Activated CD4-positive, CD25-positive, alpha-beta regulatory T cell treated with anti-CD3 and anti-CD28 coated beads, Interleukin-2, amount 50 U/mL, for 16 hours (primary cell): Measurements from ENCODE around the gene ECM2.

Experiments used
- DNase-seq: peaks from one replicate; pipeline ENCODE4 v3.0.0-alpha.2; 2020; ENCODE audit warnings: low read depth, low spot score

The ECM2 gene

DNA sequence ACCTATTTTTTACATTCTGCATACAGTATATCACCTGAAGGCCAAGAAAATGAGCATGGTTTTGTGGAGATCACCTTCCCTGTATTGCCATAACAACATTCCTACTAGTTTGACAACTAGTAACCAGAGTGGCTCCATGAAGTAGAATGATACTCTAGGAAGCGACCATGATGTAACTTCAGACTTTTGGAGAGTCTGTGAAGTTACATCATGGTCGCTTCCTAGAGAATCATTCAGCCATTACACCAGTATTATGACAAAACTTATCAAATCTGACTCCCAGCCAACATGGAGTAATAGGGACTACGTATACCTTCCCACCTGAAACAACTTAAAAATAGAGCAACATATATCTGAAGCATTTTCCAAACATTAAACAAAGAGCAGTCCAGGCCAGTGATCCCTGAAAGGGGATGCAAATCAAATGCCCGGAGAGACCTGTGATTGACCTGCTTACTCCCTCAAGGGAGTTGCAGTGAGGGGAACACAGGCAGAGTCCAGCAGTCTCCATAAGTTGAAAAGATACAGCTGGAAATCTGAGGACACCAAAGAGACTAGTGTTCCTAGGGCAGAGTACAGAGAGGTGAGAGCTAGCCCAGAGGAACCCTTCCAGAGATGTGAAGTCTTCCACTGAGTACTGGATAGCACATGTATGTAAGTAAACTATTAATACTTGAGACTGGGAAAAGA is 7.8 kb downstream of the ECM2 start:
- no peak for DNase-seq

DNA sequence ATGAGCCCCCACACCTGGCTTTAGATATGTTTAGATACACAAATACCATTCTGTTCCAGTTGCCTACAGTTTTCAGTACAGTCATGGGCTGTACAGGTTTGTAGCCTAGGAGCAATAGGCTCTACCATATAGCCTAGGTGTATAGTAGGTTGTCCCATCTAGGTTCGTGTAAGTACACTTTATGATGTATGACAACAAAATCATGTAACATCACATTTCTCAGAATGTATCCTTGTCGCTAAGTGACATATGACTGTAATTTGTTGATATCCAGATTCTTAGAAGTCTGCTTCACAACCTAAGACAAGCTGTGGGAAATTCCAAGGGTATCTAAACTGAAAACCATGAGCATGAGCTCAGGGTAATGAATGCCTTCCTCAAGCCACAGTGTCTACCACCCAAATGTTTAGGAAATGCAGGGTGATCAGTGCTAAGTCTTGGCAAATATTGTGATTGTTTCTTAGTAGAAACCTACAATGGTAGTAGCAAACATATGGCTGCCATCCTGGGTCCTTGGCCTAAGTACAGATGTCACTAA is 8.4 kb downstream of the ECM2 start:
- no peak for DNase-seq

DNA sequence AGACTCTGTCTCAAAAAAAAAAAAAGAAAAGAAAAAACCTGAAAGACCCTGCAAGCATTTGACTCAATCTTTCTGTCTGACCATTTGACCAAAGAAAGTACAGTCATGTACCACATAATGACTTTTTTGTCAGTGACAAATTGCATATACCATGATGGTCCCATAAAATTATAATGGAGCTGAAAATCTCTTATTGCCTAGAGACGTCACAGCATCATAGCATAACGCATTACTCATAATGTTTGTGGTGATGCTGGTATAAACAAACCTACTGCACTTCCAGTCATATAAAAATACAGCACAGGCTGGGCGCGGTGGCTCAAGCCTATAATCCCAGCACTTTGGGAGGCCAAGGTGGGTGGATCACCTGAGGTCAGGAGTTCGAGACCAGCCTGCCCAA is 10.5 kb downstream of the ECM2 start:
- no peak for DNase-seq

DNA sequence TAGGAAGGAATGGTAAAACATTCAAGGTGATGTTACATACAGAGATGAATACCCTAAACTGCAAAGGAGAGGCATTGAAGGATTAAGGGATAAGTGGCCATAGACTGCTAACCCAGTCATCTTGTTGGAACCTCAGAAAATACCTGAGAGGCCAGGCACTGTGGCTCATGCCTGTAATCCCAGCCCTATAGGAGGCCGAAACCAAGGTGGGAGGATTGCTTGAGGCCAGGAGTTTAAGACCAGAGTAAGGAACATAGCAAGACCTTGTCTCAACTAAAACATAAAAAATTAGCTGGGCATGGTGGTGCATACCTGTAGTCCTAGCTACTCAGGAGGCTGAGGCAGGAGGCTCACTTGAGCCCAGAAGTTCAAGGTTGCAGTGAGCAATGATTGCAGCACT is 10.9 kb downstream of the ECM2 start:
- no peak for DNase-seq

DNA sequence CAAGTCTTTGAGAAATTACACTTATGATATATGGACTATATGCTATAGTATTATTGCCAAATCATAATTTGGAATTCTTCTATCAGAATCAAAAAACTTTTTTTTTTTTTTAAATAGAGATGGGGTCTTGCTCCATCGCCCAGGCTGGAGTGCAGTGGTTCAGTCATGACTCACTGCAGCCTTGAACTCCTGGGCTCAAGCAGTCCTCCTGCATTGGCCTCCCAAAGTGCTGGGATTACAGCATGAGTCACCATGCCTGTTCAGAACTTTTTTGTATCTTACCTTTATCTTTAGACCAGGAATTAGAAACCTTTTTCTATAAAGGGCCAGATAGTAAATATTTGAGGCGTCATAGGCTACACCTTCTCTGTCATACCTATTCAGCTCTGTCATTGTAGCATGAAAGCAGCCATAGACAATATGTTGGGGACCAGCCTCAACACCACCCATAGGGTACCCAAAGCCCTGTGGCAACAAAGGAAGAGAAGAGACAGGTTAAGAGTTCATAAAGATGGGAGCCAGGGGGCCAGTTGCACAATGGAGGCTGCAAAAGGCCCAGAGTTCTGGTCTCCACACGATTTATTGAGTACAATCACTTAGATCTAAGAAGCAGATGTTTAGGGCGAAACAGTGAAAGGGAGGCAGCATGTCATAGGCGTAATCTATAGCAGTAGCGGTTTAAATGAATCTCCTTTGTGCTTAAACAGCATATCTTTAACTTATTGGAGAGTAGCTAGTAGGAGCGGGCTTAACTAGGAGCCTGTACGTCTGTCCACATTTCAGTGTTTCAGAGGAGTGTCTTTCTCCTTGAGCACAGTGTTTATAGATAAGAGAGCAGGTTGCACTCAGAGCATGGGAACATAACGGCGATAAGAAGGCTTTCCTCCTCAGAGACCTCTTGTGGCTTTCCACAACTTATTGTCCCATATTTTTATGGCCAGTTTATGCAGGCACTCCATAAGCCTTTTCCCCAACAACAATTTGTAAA is 12.5 kb downstream of the ECM2 start:
- no peak for DNase-seq

DNA sequence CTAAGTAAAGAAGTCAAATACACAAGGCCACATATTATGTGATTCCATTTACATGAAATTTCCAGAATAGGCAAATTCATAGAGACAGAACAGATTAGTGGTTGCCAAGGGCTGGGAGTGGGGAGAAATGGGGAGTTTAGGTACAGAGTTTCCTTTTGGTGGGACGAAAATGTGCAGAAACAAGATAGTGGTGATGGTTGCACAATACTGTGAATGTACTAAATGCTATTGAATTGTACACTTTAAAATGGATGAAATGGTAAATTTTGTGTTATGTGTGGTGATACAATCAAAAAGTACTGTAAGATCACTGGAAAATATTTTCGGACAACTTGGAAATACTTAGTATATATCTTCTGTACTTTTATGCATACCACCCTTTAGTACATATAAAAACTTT is 15.0 kb downstream of the ECM2 start:
- no peak for DNase-seq

DNA sequence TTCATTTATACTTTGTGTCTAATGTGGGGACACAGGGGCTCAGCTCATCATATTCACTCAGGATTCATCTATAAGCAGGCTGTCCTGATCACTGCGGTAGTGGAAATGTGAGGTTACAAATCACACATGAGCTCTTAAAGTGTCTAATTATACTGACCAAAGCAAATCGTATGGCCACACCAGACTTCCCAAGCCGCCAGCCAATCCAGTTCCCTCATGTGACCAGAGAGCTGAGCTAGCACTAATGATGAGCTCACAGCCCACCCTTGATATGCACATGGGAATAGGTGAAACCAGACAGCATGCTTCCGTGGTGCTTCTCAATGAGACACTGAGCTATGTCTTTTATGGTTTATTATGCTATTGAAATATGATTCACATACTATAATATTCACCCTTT is 17.6 kb downstream of the ECM2 start:
- no peak for DNase-seq

DNA sequence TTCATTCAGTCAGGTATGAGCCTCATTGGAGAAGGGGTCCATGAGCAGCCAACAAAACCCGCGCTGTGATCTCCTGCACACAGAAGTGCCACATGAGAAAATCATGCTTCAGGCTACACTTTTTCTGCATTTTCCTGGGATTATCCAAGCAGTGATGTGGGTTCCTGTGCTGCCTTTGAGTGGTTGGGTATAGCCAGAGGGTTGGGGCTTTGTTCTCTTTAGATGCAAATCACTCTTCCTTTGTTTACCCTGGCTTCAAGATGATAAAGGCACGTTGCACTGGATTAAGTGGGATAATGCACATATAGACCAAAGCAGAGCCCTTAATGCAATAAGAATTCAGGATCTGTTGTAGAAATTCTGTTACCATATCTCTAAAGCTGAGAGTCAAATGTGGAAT is 18.7 kb downstream of the ECM2 start:
- no peak for DNase-seq

DNA sequence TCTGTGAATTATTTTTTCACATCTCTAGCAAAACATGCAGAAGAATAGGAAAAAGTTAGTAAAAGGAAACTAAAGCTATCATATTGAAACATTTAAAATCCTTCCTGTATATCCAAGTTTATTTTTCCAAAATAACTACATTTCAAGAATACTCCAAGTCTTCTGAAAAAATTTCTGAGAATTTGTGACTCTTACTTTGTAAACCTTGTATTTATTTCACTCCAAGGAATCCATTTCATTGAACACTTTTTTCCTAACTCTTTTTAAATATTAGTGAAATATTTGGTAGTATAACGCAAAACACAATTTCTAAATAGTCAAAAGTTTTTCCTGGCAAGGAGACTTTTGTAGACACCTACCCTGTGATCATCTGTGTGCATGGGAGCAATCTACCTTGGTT is 19.3 kb downstream of the ECM2 start:
- no peak for DNase-seq

DNA sequence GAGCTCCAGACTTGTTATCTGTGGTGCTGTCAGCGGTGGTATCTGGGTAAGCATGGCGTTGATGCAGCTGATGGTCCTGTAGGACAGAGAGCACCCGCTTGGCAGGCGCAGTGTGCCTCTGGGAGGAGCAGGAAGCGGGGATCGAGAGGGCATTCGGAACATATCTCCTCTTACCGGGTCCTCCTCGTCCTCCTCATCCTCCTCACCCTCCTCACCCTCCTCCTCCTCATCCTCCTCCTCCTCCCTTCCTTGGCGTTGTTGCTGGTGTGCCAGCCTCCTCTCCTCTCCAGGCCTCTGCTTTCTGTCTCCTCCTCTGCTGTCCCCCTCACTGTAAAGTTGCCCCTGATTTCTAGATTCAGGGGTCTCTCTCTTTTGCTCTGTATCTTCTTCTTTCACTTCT is 21.2 kb downstream of the ECM2 start:
- DNase-seq: no peak

DNA sequence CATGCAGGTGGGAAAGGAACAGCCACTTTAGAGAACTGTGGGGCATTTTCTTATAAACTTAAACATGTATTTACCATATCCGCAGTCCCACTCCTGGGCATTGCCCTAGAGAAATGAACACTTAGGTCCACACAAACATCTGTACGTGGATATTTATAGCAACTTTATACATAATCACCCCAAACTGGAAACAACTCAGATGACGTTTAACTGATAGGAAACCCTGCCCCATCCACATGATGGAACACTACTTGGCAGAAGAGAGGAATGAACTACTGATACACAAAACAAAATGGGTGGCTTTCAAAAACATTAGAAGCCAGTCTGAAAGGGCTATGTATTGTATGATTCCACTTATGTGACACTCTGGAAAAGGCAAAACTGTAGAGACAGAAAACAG is 22.4 kb downstream of the ECM2 start:
- DNase-seq: no peak

DNA sequence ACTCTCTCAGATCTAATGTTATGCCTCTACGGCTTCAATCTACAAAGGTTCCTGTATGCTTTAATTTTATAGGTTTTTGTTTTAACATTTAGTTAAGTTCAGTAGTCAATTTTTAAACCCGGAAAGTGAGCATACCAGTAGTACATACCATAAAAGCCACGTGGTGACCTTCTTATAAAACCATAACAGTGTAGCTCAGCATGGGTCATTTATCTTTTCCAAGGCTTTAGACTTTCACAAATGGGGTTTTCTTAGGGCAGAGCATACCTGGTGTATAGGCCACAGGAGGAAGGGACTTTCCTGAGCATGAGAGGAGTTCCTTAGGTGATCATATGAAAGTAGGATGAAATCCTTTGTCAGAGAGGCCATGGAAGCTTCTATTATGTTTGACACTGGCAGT is 23.2 kb downstream of the ECM2 start:
- no peak for DNase-seq

DNA sequence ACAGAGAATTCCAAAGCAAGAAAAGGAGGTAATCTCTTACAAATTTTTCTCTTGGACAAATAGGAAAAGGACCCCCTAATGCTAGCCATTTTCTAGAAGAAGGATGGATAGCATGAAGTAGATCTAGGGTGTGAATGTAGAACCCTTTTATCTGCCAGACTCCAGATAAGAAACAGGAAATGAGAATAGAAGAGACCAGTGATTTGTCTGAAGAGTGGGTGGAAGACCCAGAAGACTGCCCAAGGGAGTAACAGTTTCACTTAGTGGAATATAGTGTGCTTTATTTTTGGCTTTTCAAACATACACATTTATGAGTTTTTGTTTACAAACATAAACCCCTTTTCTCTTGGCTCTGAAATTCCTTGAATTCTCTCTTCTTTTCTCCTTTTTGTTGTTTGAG is 25.0 kb downstream of the ECM2 start:
- no peak for DNase-seq

DNA sequence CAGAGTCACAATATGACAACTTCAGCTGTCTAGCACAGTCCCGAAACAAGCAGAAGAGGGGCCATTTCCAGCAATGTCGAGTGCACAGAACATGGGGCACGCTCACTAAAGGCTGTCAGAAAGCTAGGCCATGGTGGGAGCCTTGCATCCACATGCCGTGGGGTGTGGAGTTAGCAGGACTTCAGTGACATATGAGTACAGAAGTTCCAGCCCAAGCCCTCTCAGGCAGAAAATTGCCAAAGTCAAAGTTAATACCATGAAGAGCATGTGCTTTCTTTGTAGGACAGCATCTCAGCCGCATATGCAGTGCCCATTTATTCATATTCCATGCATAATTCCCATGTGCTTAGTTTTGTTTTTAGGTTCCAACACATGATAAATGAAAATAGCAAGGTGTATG is 26.7 kb downstream of the ECM2 start:
- DNase-seq: no peak

DNA sequence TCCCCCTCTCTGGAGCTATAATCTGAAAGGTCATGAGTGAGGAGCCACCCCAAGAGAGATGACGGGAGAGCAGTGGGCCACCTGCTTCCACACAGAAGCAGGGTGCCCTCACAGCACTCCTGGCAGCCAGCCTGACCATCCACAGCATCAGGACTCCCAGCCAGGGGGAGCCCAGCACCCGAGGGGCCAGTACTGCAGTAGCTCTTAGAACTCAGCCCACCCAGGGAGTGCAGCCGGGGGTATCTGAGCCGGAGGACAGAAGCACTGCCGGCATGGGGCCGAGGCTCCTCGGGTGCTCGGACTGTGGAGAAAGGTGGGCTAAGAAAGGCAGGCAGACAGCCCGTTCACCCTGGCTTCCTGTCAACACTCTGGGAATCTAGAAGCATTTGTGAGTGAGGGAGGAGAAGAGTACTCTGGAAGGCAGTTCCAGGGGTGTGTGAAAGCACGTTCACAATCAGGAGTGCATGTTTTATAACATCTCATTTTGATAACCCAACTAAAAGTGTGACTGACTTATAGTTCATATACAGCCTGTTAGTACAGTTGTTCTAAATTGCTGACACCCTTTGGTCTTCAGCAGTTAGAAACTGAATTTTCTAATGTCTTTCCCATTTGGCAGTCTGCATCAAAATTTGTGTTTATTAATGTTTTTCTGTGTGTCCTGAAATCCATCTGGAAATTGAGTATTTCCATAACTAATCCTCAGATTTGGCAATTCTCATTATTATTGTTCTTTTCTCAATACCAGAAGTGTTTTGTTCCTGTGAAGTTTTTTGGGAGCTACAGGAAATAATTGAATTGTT is 27.6 kb downstream of the ECM2 start:
- no peak for DNase-seq

DNA sequence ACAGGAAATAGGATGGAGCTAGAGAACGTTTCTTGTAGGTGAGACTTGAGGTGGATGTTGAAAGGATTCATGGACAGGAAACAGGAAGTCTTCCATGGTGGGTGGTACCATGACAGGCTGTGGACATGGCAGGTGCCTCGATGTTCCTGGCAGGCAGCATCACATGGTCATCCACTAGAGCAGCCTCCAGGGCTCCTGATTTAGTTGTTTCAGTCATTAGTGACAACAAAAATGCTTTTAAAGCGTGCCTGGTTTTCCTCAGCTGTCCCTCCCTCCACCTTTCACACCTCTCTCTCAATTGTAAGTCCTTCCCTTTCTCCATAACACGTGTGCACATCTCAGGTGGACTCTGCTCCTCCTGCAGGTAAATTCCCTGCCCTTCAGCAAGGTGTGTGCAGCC is 28.3 kb downstream of the ECM2 start:
- no peak for DNase-seq

DNA sequence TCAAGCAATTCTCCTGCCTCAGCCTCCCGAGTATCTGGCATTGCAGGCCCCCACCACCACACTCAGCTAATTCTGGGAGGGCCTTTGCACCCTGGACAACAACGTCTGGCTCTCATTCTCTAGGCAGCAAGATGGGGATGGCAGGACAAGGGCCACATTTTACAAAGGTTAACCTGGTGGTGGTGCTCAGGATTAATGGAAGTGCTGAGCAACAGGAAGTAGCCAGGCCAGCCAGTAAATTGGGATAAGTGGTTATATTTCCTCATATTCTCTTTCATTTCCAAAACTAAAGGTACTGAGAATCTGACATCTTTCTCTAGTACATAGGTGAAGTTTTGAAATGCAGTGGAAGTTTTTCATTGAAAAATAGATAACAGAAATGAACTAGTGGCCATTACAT is 28.8 kb downstream of the ECM2 start:
- no peak for DNase-seq

DNA sequence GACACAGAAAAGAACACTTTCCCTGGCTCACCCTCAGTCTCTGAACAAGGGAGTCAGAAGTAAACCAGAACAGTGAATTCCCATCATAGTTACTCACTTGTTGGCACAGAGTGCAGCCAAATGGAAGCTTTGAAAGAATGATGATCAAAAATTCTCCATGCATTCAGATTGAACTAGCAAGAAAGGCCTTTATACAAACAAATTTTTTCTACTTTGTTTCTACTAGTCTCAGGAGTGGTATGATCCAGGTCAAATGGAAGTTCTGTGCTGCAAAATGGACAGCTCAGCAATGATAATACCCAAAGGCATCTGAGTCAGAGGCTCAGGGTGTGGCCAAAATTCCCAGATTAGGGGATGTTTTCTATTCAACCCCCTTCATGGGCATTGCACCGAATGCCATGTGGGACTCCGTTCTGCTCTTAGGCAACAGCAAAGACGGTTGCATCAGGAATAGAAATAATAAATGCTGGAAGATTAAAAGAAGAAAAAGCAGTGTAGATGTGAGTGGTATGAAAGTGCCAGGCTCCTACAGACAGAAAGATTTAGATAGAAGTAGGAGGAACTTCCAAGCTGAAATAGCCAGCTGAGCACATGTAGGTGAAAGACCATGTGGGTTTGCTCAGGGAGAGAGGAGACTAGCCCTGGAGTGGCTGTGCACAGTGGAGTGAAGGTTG is 29.5 kb downstream of the ECM2 start:
- no peak for DNase-seq

DNA sequence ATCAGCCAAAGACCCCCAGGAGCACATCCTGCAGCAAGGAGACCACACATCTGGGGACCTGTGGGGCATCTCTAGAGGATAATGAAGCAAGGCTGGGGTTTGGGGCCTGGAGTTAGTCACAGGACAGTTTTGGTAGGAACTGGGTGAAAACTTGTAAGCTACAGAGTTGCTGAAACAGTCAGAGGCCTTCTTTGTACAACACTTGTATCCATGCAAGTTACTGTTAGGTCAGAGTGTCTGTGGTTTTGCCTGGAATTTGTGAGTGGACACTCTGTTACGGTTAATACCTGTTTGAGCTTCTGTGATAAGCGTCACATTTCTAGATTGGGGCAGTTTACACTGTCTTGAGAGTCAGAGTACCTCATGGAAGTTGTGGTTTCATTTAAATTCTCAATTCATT is 30.9 kb downstream of the ECM2 start:
- DNase-seq: no peak

DNA sequence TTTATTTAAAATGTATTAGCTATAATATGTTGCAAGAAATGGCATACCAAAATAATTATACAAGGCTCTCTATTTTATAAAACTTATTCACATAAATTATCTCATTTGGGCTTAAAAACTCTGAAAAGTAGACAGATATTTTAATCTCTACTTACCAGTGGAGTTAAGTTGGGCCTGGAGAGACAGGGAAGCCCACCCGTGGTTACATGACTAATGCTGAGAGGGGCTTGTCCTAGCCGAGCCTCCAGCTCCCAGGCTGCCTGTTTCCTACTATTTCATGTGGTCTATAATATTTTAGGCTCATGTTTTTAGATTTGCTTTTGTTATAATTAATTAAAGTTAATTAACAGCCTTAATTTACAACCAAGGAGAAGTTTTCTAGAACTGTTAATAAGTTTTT is 32.6 kb downstream of the ECM2 start:
- no peak for DNase-seq

DNA sequence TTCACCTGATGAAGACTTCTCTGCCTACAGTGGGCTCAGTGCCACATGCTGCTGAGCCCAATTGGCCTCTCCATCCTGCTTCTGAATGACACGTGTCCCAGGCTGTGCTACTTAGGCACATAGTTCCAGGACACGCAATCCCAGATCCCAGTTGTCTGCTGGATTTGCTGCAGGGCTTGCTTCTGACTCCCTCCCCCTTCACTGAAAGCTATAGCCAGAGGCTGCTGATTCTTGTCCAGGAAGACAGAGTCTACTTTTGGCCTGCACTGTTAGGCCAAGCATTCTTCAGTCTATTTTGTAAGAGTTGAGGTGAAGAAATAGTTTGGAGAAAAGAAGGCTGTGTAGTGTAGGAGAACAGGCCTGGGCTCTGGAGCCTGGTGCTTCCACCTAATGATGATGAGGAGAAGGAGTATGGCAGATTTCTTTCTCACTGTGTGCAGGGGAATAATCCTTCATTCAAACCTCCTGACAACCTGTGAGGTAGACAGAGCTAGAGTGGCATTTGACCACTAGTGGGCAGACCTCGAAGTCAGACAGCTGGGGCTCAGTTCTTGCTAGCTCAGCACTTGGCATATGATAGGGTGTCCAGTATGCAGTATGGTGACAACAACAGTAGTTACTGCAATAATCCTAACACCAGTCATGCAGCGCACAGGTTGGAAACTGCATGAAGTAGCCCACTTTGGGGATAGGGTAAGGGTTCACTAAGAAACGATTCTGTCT is 34.0 kb downstream of the ECM2 start:
- DNase-seq: no peak
